SK-N-MC (cell line): ENCODE data around the gene ALDOB.

ENCODE experiments used
- DNase-seq: peaks from one replicate; pipeline ENCODE4 v3.0.0-alpha.2; 2011; ENCODE audit warnings: low read depth, low spot score
- H3K27ac ChIP-seq: fragments of 200-600 bp; sonication (generic); 2 replicates; pipeline ENCODE4 v1.5.1; 2016; ENCODE audit warnings: mixed run types
- H3K36me3 ChIP-seq: fragments of 200-600 bp; sonication (generic); 2 replicates; pipeline ENCODE4 v1.6.1; 2017; ENCODE audit warnings: antibody characterized with exemption, low read length, mixed read lengths; ENCODE audit not compliant: insufficient read depth
- H3K4me3 ChIP-seq: fragments of 200-600 bp; sonication (generic); 2 replicates; pipeline ENCODE4 v1.5.1; 2016
- H3K9ac ChIP-seq: fragments of 200-600 bp; sonication (generic); 2 replicates; pipeline ENCODE4 v1.8.0; 2017; ENCODE audit warnings: mixed run types, mixed read lengths; ENCODE audit not compliant: insufficient read length
- H3K9me3 ChIP-seq: fragments of 200-600 bp; sonication (generic); 2 replicates; pipeline ENCODE4 v1.6.1; 2017; ENCODE audit warnings: low read depth, mild to moderate bottlenecking, antibody characterized with exemption, low read length, moderate library complexity, mixed read lengths
- EZH2 ChIP-seq: fragments of 200-600 bp; sonication (generic); IDR thresholded peaks from one replicate; pipeline ENCODE4 v1.6.1; 2017; ENCODE audit warnings: antibody characterized with exemption
- FOXP2 ChIP-seq: optimal IDR thresholded peaks from 2 replicates; pipeline ENCODE3; 2011; ENCODE audit warnings: mild to moderate bottlenecking, moderate library complexity; ENCODE audit not compliant: insufficient read depth; ENCODE audit errors: extremely low read length, control extremely low read depth
- POLR2AphosphoS5 ChIP-seq: IDR thresholded peaks from 2 replicates; pipeline ENCODE4 v1.6.1; 2012; ENCODE audit warnings: mild to moderate bottlenecking, low read depth, low read length, borderline replicate concordance

ALDOB gene

GRCh38 chr9:101435601-101436079, at the start of gene ALDOB:
TSS of gene ALDOB (minus strand) at chr9:101435774. CDS start at chr9:101430887, 4,887 bp downstream.
- H3K9ac ChIP-seq: no peak within 1 kb of the TSS
- no peak within 1 kb of the TSS for H3K27ac ChIP-seq
- TF ChIP-seq FOXP2 (no peak), EZH2 (no peak)
- DNase-seq: no peak
- no peaks in the 10 kb centered on the region for H3K9me3 ChIP-seq
- no peaks in the 10 kb centered on the region for H3K36me3 ChIP-seq
- no peak within 1 kb of the TSS for H3K4me3 ChIP-seq

GRCh38 chr9:101484046-101484445, 48.5 kb upstream of the ALDOB start:
- Histone ChIP-seq H3K36me3 (no peaks in the 10 kb centered on the region), H3K9me3 (no peaks in the 10 kb centered on the region), H3K9ac (no peak overlapping the region), H3K27ac (no peak overlapping the region), H3K4me3 (no peak overlapping the region)
- no peak for DNase-seq
- TF ChIP-seq EZH2: no peak
- TF ChIP-seq FOXP2: no peak
- TF ChIP-seq POLR2AphosphoS5: no peak

GRCh38 chr9:101481261-101481660, 45.7 kb upstream of the ALDOB start:
- Histone ChIP-seq H3K27ac (no peak overlapping the region), H3K4me3 (no peak overlapping the region), H3K36me3 (no peaks in the 10 kb centered on the region), H3K9ac (no peak overlapping the region), H3K9me3 (no peaks in the 10 kb centered on the region)
- TF ChIP-seq FOXP2 (no peak), EZH2 (no peak), POLR2AphosphoS5 (no peak)
- no peak for DNase-seq

- no peak for TF ChIP-seq EZH2
- TF ChIP-seq POLR2AphosphoS5: no peak
- no peak for TF ChIP-seq FOXP2
- no peak for DNase-seq
- Histone ChIP-seq H3K36me3 (no peaks in the 10 kb centered on the region), H3K9ac (no peak overlapping the region), H3K9me3 (no peaks in the 10 kb centered on the region), H3K27ac (no peak overlapping the region), H3K4me3 (no peak overlapping the region)
These were observed 44.8 kb upstream of the ALDOB start for GRCh38 chr9:101480386-101480785.

- H3K36me3 ChIP-seq: no peaks in the 10 kb centered on the region
- H3K27ac ChIP-seq: no peak overlapping the region
- no peak overlapping the region for H3K4me3 ChIP-seq
- H3K9ac ChIP-seq: no peak overlapping the region
- TF ChIP-seq POLR2AphosphoS5 (no peak), FOXP2 (no peak), EZH2 (no peak)
- DNase-seq: no peak
- H3K9me3 ChIP-seq: no peaks in the 10 kb centered on the region
These were observed 43.9 kb upstream of the ALDOB start for GRCh38 chr9:101479338-101480030.

- Histone ChIP-seq H3K27ac (no peak overlapping the region), H3K9me3 (no peaks in the 10 kb centered on the region), H3K4me3 (no peak overlapping the region), H3K36me3 (no peaks in the 10 kb centered on the region), H3K9ac (no peak overlapping the region)
- no peak for DNase-seq
- TF ChIP-seq POLR2AphosphoS5 (no peak), EZH2 (no peak), FOXP2 (no peak)
These were observed 43.3 kb upstream of the ALDOB start for GRCh38 chr9:101478906-101479305.

GRCh38 chr9:101478444-101478843, 42.9 kb upstream of the ALDOB start:
- TF ChIP-seq FOXP2 (no peak), POLR2AphosphoS5 (no peak), EZH2 (no peak)
- Histone ChIP-seq H3K4me3 (no peak overlapping the region), H3K36me3 (no peaks in the 10 kb centered on the region), H3K27ac (no peak overlapping the region), H3K9me3 (no peaks in the 10 kb centered on the region), H3K9ac (no peak overlapping the region)
- no peak for DNase-seq

DNA sequence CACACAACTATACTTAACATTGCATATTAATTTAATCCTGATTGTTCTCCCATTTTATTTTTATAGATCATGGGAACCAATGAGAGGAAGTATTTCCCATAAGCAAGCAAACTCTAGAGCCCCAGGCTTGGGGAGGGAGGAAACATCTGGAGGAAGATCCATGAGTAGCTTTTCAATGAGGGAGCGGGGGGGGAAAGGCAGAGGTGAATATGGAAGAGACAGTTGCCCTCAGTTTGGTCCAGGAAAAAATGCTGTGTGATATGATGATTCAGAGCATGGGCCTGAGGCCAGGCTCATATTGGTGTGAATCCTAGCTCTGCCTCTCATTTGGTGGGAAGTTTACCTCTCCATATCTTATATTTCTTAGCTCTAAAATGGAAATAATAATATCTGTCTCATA, 42.2 kb upstream of the ALDOB start:
- Histone ChIP-seq H3K4me3 (no peak overlapping the region), H3K27ac (no peak overlapping the region), H3K36me3 (no peaks in the 10 kb centered on the region), H3K9me3 (no peaks in the 10 kb centered on the region), H3K9ac (no peak overlapping the region)
- TF ChIP-seq EZH2 (no peak), FOXP2 (no peak), POLR2AphosphoS5 (no peak)
- no peak for DNase-seq

- no peak overlapping the region for H3K9ac ChIP-seq
- H3K27ac ChIP-seq: no peak overlapping the region
- H3K9me3 ChIP-seq: no peaks in the 10 kb centered on the region
- DNase-seq: no peak
- H3K36me3 ChIP-seq: no peaks in the 10 kb centered on the region
- H3K4me3 ChIP-seq: no peak overlapping the region
- TF ChIP-seq POLR2AphosphoS5 (no peak), FOXP2 (no peak), EZH2 (no peak)
These were observed 41.6 kb upstream of the ALDOB start for GRCh38 chr9:101477214-101477613.
